ENCODE results near the gene KIF3C. TPM values are rescaled to one million over a fixed set of nuclear protein-coding genes. Genes with fewer than 3 reads are reported as not detected.

KIF3C gene
- total and polyA plus RNA-seq, 2 donors (not counting 3 experiments of a cell fraction or from before 2014, with no cell fraction given): 11.4 to 40.7 TPM

DNA sequence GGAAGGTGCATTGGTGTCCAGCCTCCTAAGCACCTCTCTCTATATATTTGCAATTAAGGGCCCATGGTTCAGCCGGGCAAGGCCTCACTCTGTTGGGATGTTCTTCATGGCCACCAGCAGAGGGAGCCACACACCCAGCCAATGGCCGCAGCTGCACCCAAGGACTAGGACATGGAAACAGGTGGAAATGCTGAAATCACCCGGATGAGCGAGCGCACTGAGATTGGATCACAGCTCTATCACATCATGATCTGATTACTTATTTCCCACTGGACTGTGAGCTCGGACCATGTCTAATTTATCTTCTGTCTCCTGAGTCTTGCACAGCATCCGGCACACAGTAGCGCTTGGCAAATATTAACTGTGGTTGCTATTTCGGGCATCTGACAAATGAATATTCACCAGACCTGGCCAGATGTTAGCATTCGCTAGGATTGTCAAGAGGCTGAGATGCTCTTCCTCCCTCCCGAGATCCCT lies 31.2 kb downstream of the KIF3C start:
- H3K9me1 ChIP-seq (replicated peaks; ENCODE audit: control insufficient read depth, extremely low read depth, insufficient read depth, low read length): no peaks in the 10 kb centered on the region
- no peak overlapping the region for H3K4me3 ChIP-seq (replicated peaks in 1 of 3; ENCODE audit: insufficient read depth in 1 of 3, low read depth in 1 of 3, low read length in 3 of 3)
- DNase-seq (ENCODE audit: low read depth, low spot score) (peak; percentile 86), FAIRE-seq (peak; percentile 99)
- no peak overlapping the region for H2AFZ ChIP-seq (ENCODE audit: low read depth, low read length)
- no peaks in the 10 kb centered on the region for H4K20me1 ChIP-seq (replicated peaks; ENCODE audit: control insufficient read depth, extremely low read depth, insufficient read depth, low read length)
- dilution Hi-C loops (cut with MboI; ENCODE audit: extremely low pct_ligation_motif_present, low sequenced_read_pairs) (no loop called here), intact Hi-C loops (cut with micrococcal nuclease) (loop anchor here (1.0 to 5.0 kb wide), 7 partner anchors 31 to 379 kb away; partner anchors contain the start of gene KIF3C)
- H3K79me2 ChIP-seq (ENCODE audit: control insufficient read depth, insufficient read depth, low read length): no peaks in the 10 kb centered on the region
- H3K27me3 ChIP-seq (ENCODE audit: control insufficient read depth in 2 of 2, insufficient read depth in 2 of 2, low read length in 2 of 2): no peaks in the 10 kb centered on the region
- TF ChIP-seq GATA2 (IDR thresholded peaks at IDR 0.05; ENCODE audit: insufficient read depth, insufficient read length, low read depth, low read length) (peak; percentile 29), MYC (IDR thresholded peaks at IDR 0.05; ENCODE audit: low read depth, low read length) (no peak)
- TF ChIP-seq, protein P1, sequence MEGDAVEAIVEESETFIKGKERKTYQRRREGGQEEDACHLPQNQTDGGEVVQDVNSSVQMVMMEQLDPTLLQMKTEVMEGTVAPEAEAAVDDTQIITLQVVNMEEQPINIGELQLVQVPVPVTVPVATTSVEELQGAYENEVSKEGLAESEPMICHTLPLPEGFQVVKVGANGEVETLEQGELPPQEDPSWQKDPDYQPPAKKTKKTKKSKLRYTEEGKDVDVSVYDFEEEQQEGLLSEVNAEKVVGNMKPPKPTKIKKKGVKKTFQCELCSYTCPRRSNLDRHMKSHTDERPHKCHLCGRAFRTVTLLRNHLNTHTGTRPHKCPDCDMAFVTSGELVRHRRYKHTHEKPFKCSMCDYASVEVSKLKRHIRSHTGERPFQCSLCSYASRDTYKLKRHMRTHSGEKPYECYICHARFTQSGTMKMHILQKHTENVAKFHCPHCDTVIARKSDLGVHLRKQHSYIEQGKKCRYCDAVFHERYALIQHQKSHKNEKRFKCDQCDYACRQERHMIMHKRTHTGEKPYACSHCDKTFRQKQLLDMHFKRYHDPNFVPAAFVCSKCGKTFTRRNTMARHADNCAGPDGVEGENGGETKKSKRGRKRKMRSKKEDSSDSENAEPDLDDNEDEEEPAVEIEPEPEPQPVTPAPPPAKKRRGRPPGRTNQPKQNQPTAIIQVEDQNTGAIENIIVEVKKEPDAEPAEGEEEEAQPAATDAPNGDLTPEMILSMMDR (IDR thresholded peaks at IDR 0.05; ENCODE audit: extremely low read depth in 1 of 2, insufficient read depth in 1 of 2, low read depth in 1 of 2, low read length in 2 of 2): peak; percentile 88 to 95
- CTCF ChIA-PET: interaction anchor here (0.7 to 3.0 kb wide), 27 partner anchors 8 to 380 kb away, joined by 3 to 24 read pairs (median 5); partner anchors contain the start of genes KIF3C and RAB10
- peaks cover 0 to 6% of the 10 kb centered on the region in 2 experiments for H3K36me3 ChIP-seq (ENCODE audit: control insufficient read depth in 2 of 2, extremely low read depth in 1 of 2, insufficient read depth in 2 of 2, low read length in 2 of 2)
- POLR2A ChIA-PET: no interaction called here
- no peaks in the 10 kb centered on the region for H3K9me3 ChIP-seq (replicated peaks; ENCODE audit: control insufficient read depth, insufficient read depth, low read length)
- H3K27ac ChIP-seq (ENCODE audit: insufficient read depth, low read depth, low read length): no peak overlapping the region
- no peak overlapping the region for H3K9ac ChIP-seq (replicated peaks; ENCODE audit: extremely low read depth, insufficient read depth, low read length)
- H3K4me1 ChIP-seq (ENCODE audit: control insufficient read depth, extremely low read depth, insufficient read depth, low read length): no peaks in the 10 kb centered on the region
- BruUV-seq (replicated peaks): no TSS peak
- no peak overlapping the region for H3K4me2 ChIP-seq (ENCODE audit: insufficient read depth, low read length)

DNA sequence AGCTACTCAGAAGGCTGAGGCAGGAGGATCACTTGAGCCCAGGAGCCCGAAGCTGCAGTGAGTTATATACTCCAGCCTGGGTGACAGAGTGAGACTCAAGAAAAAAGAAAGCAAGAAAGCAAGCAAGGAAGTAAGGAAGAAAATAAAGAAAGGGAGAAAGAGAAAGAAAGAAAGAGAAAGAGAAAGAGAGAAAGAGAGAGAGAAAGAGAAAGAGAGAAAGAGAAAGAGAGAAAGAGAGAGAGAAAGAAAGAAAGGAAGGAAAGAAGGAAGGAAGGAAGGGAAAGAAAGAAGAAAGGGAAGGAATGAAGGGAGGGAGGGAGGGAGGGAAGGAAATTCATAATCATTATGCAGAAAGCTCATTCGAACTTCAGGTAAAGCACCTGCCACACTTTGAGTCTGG lies 33.9 kb downstream of the KIF3C start:
- no peaks in the 10 kb centered on the region for H3K9me1 ChIP-seq (replicated peaks; ENCODE audit: control insufficient read depth, extremely low read depth, insufficient read depth, low read length)
- DNase-seq (ENCODE audit: low read depth, low spot score) (no peak), FAIRE-seq (no peak)
- no peak overlapping the region for H3K4me2 ChIP-seq (ENCODE audit: insufficient read depth, low read length)
- dilution Hi-C loops (cut with MboI; ENCODE audit: extremely low pct_ligation_motif_present, low sequenced_read_pairs): no loop called here
- BruUV-seq (replicated peaks): no TSS peak
- no peak overlapping the region for H3K4me3 ChIP-seq (replicated peaks in 1 of 3; ENCODE audit: insufficient read depth in 1 of 3, low read depth in 1 of 3, low read length in 3 of 3)
- TF ChIP-seq FOS (IDR thresholded peaks at IDR 0.05; ENCODE audit: borderline replicate concordance, insufficient read depth, low read length): no peak
- TF ChIP-seq POLR2A (IDR thresholded peaks at IDR 0.05; ENCODE audit: low read depth, low read length): no peak
- TF ChIP-seq, protein P1 (IDR thresholded peaks at IDR 0.05; ENCODE audit: extremely low read depth in 1 of 2, insufficient read depth in 1 of 2, low read depth in 1 of 2, low read length in 2 of 2): no peak
- TF ChIP-seq, protein P2, sequence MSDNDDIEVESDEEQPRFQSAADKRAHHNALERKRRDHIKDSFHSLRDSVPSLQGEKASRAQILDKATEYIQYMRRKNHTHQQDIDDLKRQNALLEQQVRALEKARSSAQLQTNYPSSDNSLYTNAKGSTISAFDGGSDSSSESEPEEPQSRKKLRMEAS (IDR thresholded peaks at IDR 0.05; ENCODE audit: insufficient read depth, insufficient read length): no peak
- TF ChIP-seq EZH2 (IDR thresholded peaks at IDR 0.05; ENCODE audit: borderline replicate concordance, low read depth, low read length, severe bottlenecking): no peak
- no peak for TF ChIP-seq JUN (IDR thresholded peaks at IDR 0.05; ENCODE audit: borderline replicate concordance, insufficient read depth, insufficient read length, low read depth)
- no peak for TF ChIP-seq POLR2AphosphoS5 (IDR thresholded peaks at IDR 0.05; ENCODE audit: insufficient read depth, low read depth, low read length)
- no peak for TF ChIP-seq GATA2 (IDR thresholded peaks at IDR 0.05; ENCODE audit: insufficient read depth, insufficient read length, low read depth, low read length)
- no peak for TF ChIP-seq MYC (IDR thresholded peaks at IDR 0.05; ENCODE audit: low read depth, low read length)
- intact Hi-C loops (cut with micrococcal nuclease): no loop called here
- H2AFZ ChIP-seq (ENCODE audit: low read depth, low read length): no peak overlapping the region
- H4K20me1 ChIP-seq (replicated peaks; ENCODE audit: control insufficient read depth, extremely low read depth, insufficient read depth, low read length): no peaks in the 10 kb centered on the region
- H3K27ac ChIP-seq (ENCODE audit: insufficient read depth, low read depth, low read length): no peak overlapping the region
- H3K27me3 ChIP-seq (ENCODE audit: control insufficient read depth in 2 of 2, insufficient read depth in 2 of 2, low read length in 2 of 2): no peaks in the 10 kb centered on the region
- H3K4me1 ChIP-seq (ENCODE audit: control insufficient read depth, extremely low read depth, insufficient read depth, low read length): no peaks in the 10 kb centered on the region
- no peaks in the 10 kb centered on the region for H3K9me3 ChIP-seq (replicated peaks; ENCODE audit: control insufficient read depth, insufficient read depth, low read length)
- POLR2A ChIA-PET: no interaction called here
- no peaks in the 10 kb centered on the region for H3K36me3 ChIP-seq (ENCODE audit: control insufficient read depth in 2 of 2, extremely low read depth in 1 of 2, insufficient read depth in 2 of 2, low read length in 2 of 2)
- CTCF ChIA-PET: interaction anchor here (1.1 to 1.3 kb wide), 2 partner anchors 197 to 374 kb away, joined by 3 read pairs; no protein-coding TSS in a partner anchor
- no peaks in the 10 kb centered on the region for H3K79me2 ChIP-seq (ENCODE audit: control insufficient read depth, insufficient read depth, low read length)
- no peak overlapping the region for H3K9ac ChIP-seq (replicated peaks; ENCODE audit: extremely low read depth, insufficient read depth, low read length)

All from endothelial cell of umbilical vein (primary cell).